Activated naive CD8-positive, alpha-beta T cell treated with anti-CD3 and anti-CD28 coated beads, Interleukin-2, amount 50 U/mL, for 16 hours (primary cell): Measurements from ENCODE around the gene ASXL1.
"Not testable (repeated sequence)": the region's sequence is repeated elsewhere in the genome, so short reads cannot be mapped to it uniquely, and the experiment has no call there.

Experiments
- DNase-seq: peaks from one replicate; pipeline ENCODE4 v3.0.0-alpha.2; 2020; ENCODE audit warnings: low read depth, low spot score

The ASXL1 gene

GRCh38 chr20:32465901-32466675 lies 108.0 kb downstream of the ASXL1 start:
- not testable (repeated sequence) for DNase-seq

- DNase-seq: no peak
Measured at GRCh38 chr20:32466739-32467505, 108.8 kb downstream of the ASXL1 start.

GRCh38 chr20:32467506-32468312 lies 109.6 kb downstream of the ASXL1 start:
- DNase-seq: no peak

GRCh38 chr20:32468313-32468640 lies 110.1 kb downstream of the ASXL1 start:
- no peak for DNase-seq

GRCh38 chr20:32468860-32469259 lies 110.7 kb downstream of the ASXL1 start:
- DNase-seq: no peak

- DNase-seq: no peak
Measured at GRCh38 chr20:32470025-32470861, 112.1 kb downstream of the ASXL1 start.

GRCh38 chr20:32470940-32471339 lies 112.8 kb downstream of the ASXL1 start:
- DNase-seq: no peak

- DNase-seq: no peak
Measured at GRCh38 chr20:32472581-32473207, 114.6 kb downstream of the ASXL1 start.

- no peak for DNase-seq
Measured at GRCh38 chr20:32473231-32474008, 115.3 kb downstream of the ASXL1 start.

- DNase-seq: no peak
Measured at GRCh38 chr20:32474009-32474716, 116.0 kb downstream of the ASXL1 start.

- no peak for DNase-seq
Measured at GRCh38 chr20:32474717-32474966, 116.5 kb downstream of the ASXL1 start.

- DNase-seq: no peak
Measured at GRCh38 chr20:32474967-32475811, 117.1 kb downstream of the ASXL1 start.

GRCh38 chr20:32476684-32477593 lies 118.8 kb downstream of the ASXL1 start:
- DNase-seq: no peak

- no peak for DNase-seq
Measured at GRCh38 chr20:32477594-32478512, 119.7 kb downstream of the ASXL1 start.

- DNase-seq: no peak
Measured at GRCh38 chr20:32478576-32478975, 120.4 kb downstream of the ASXL1 start.

- no peak for DNase-seq
Measured at GRCh38 chr20:32479012-32479411, 120.9 kb downstream of the ASXL1 start.

- DNase-seq: no peak
Measured at GRCh38 chr20:32479697-32480171, 121.6 kb downstream of the ASXL1 start.
